AG08395 (cell line): ENCODE results near the gene LPP.
"Not testable (repeated sequence)": the region's sequence is repeated elsewhere in the genome, so short reads cannot be mapped to it uniquely, and the experiment has no call there.

Source experiments
- DNase-seq: peaks from one replicate; pipeline ENCODE4 v3.0.0; 2012; ENCODE audit warnings: mixed read lengths, low spot score

The LPP gene

GRCh38 chr3:188589771-188590170, 435.8 kb downstream of the LPP start:
- DNase-seq = no peak

GRCh38 chr3:188590557-188590956, 436.6 kb downstream of the LPP start:
- DNase-seq = no peak

GRCh38 chr3:188594139-188594538, 440.2 kb downstream of the LPP start:
- DNase-seq = peak; percentile 70

- peak; percentile 46 for DNase-seq
Measured at GRCh38 chr3:188595890-188596376, 442.0 kb downstream of the LPP start.

GRCh38 chr3:188598894-188599293, 444.9 kb downstream of the LPP start:
- DNase-seq = no peak

GRCh38 chr3:188602111-188602510, 448.2 kb downstream of the LPP start:
- no peak for DNase-seq

- DNase-seq = no peak
Measured at GRCh38 chr3:188602620-188603019, 448.7 kb downstream of the LPP start.

- DNase-seq = no peak
Measured at GRCh38 chr3:188604651-188605050, 450.7 kb downstream of the LPP start.

GRCh38 chr3:188605231-188605630, 451.3 kb downstream of the LPP start:
- peak; percentile 22 for DNase-seq

- no peak for DNase-seq
Measured at GRCh38 chr3:188605905-188606304, 451.9 kb downstream of the LPP start.

GRCh38 chr3:188607805-188608315, 453.9 kb downstream of the LPP start:
- no peak for DNase-seq

GRCh38 chr3:188608401-188608800, 454.4 kb downstream of the LPP start:
- DNase-seq = no peak

- DNase-seq = not testable (repeated sequence)
Measured at GRCh38 chr3:188613721-188614120, 459.8 kb downstream of the LPP start.

GRCh38 chr3:188617270-188617669, 463.3 kb downstream of the LPP start:
- no peak for DNase-seq

GRCh38 chr3:188617988-188618701, 464.2 kb downstream of the LPP start:
- DNase-seq = no peak

- no peak for DNase-seq
Measured at GRCh38 chr3:188620752-188621151, 466.8 kb downstream of the LPP start.

- no peak for DNase-seq
Measured at GRCh38 chr3:188624384-188624783, 470.4 kb downstream of the LPP start.

GRCh38 chr3:188624828-188625227, 470.9 kb downstream of the LPP start:
- DNase-seq = no peak

- peak; percentile 27 for DNase-seq
Measured at GRCh38 chr3:188627652-188628051, 473.7 kb downstream of the LPP start.

GRCh38 chr3:188631291-188632010, 477.5 kb downstream of the LPP start:
- DNase-seq = peak; percentile 51

- DNase-seq = no peak
Measured at GRCh38 chr3:188633206-188633605, 479.2 kb downstream of the LPP start.

GRCh38 chr3:188634285-188634684, 480.3 kb downstream of the LPP start:
- DNase-seq = no peak
